ENCODE measurements around the gene GPR162. TPM values are rescaled to one million over a fixed set of nuclear protein-coding genes. Genes with fewer than 3 reads are reported as not detected.

GPR162 gene
- total and polyA plus RNA-seq, 8 donors: 9.0 to 15.7 (median 12.2) TPM

- TF ChIP-seq CTCF (IDR thresholded peaks at IDR 0.05): no peak
- no peaks in the 10 kb centered on the region for H3K9me3 ChIP-seq
- H3K27me3 ChIP-seq: peaks cover 0 to 8% of the 10 kb centered on the region in 2 donors
- DNase-seq: no peak
- no peak overlapping the region for H3K4me3 ChIP-seq
- intact Hi-C loops (cut with DNase I): no loop called here
- H3K36me3 ChIP-seq: peaks cover 0 to 5% of the 10 kb centered on the region in 2 donors
- no peak overlapping the region for H3K27ac ChIP-seq
- H3K4me1 ChIP-seq: peaks cover 0 to 16% of the 10 kb centered on the region in 2 donors
- no peak for ATAC-seq
Measured at GRCh38 chr12:6817098-6817497, 4.5 kb upstream of the GPR162 start.

- peaks cover 0 to 20% of the 10 kb centered on the region in 2 donors for H3K4me1 ChIP-seq
- no peak for TF ChIP-seq CTCF (IDR thresholded peaks at IDR 0.05)
- H3K9me3 ChIP-seq: no peaks in the 10 kb centered on the region
- H3K4me3 ChIP-seq: no peak overlapping the region
- no peak for DNase-seq
- H3K36me3 ChIP-seq: peaks cover 0 to 5% of the 10 kb centered on the region in 2 donors
- no peak for ATAC-seq
- no peak overlapping the region for H3K27ac ChIP-seq
- intact Hi-C loops (cut with DNase I): no loop called here
- H3K27me3 ChIP-seq: peaks cover 0 to 14% of the 10 kb centered on the region in 2 donors
Measured at GRCh38 chr12:6817662-6818157, 3.9 kb upstream of the GPR162 start.

- Histone ChIP-seq H3K4me1 (peaks cover 0 to 20% of the 10 kb centered on the region in 2 donors), H3K9me3 (no peaks in the 10 kb centered on the region), H3K27me3 (peaks cover 0 to 18% of the 10 kb centered on the region in 2 donors), H3K36me3 (peaks cover 0 to 5% of the 10 kb centered on the region in 2 donors), H3K27ac (no peak overlapping the region), H3K4me3 (no peak overlapping the region)
- ATAC-seq (no peak), DNase-seq (no peak)
- TF ChIP-seq CTCF (IDR thresholded peaks at IDR 0.05): no peak
- intact Hi-C loops (cut with DNase I): no loop called here
Measured at GRCh38 chr12:6818222-6818621, 3.4 kb upstream of the GPR162 start.

GRCh38 chr12:6818645-6819044, 3.0 kb upstream of the GPR162 start:
- no peaks in the 10 kb centered on the region for H3K9me3 ChIP-seq
- no peak overlapping the region for H3K4me3 ChIP-seq
- H3K4me1 ChIP-seq: peaks cover 0 to 20% of the 10 kb centered on the region in 2 donors
- no peak for ATAC-seq
- peaks cover 0 to 22% of the 10 kb centered on the region in 2 donors for H3K27me3 ChIP-seq
- no peak for DNase-seq
- intact Hi-C loops (cut with DNase I): no loop called here
- H3K36me3 ChIP-seq: peaks cover 0 to 5% of the 10 kb centered on the region in 2 donors
- no peak for TF ChIP-seq CTCF (IDR thresholded peaks at IDR 0.05)
- H3K27ac ChIP-seq: no peak overlapping the region

- TF ChIP-seq CTCF (IDR thresholded peaks at IDR 0.05): no peak
- DNase-seq (no peak), ATAC-seq (no peak)
- no peaks in the 10 kb centered on the region for H3K9me3 ChIP-seq
- peaks cover 0 to 30% of the 10 kb centered on the region in 2 donors for H3K27me3 ChIP-seq
- no peak overlapping the region for H3K27ac ChIP-seq
- no peak overlapping the region for H3K4me3 ChIP-seq
- H3K36me3 ChIP-seq: peaks cover 0 to 5% of the 10 kb centered on the region in 2 donors
- H3K4me1 ChIP-seq: peaks cover 0 to 20% of the 10 kb centered on the region in 2 donors
- intact Hi-C loops (cut with DNase I): no loop called here
Measured at GRCh38 chr12:6819106-6820030, 2.3 kb upstream of the GPR162 start.

Data from left lung (tissue), 10 donors.